Liver (tissue), 9 donors: ENCODE results near the gene NCS1. TPM values are rescaled to one million over a fixed set of nuclear protein-coding genes. Genes with fewer than 3 reads are reported as not detected.

ENCODE experiments used
- DNase-seq: peaks from one replicate; pipeline ENCODE4 v3.0.0-alpha.2; 2017; ENCODE audit warnings: low spot score
- H3K27ac ChIP-seq, 2 donors: one replicate each; pipeline ENCODE4 v1.7.0; 2013; ENCODE audit warnings: inconsistent platforms in 2 of 2, low read length in 2 of 2, control low read depth in 1 of 2, low read depth in 1 of 2, mild to moderate bottlenecking in 1 of 2
- H3K27me3 ChIP-seq, 4 donors: one replicate each; pipeline versions ENCODE4 v1.6.1 to v1.7.0; 2013; ENCODE audit warnings: low read length in 3 of 4, inconsistent platforms in 1 of 4, mild to moderate bottlenecking in 1 of 4, moderate library complexity in 1 of 4; ENCODE audit not compliant: control insufficient read depth in 4 of 4, insufficient read depth in 4 of 4
- H3K36me3 ChIP-seq, 4 donors: one replicate each; pipeline versions ENCODE4 v1.6.1 to v1.7.0; 2013; ENCODE audit warnings: low read length in 3 of 4, mild to moderate bottlenecking in 3 of 4, low read depth in 1 of 4, moderate library complexity in 1 of 4; ENCODE audit not compliant: control insufficient read depth in 4 of 4, insufficient read depth in 3 of 4
- H3K4me1 ChIP-seq, 4 donors: one replicate each; pipeline versions ENCODE4 v1.6.1 to v1.7.0; 2013; ENCODE audit warnings: low read length in 3 of 4, mild to moderate bottlenecking in 3 of 4, moderate library complexity in 1 of 4; ENCODE audit not compliant: control insufficient read depth in 4 of 4, insufficient read depth in 4 of 4
- H3K4me3 ChIP-seq, 3 donors: one replicate each; pipeline versions ENCODE4 v1.6.1 to v1.7.0; 2013; ENCODE audit warnings: low read length in 3 of 3, control low read depth in 1 of 3, low read depth in 1 of 3, mild to moderate bottlenecking in 1 of 3
- H3K9ac ChIP-seq, 2 donors: one replicate each; pipeline ENCODE4 v1.7.0; 2013; ENCODE audit warnings: low read length in 2 of 2, mild to moderate bottlenecking in 2 of 2, moderate library complexity in 2 of 2, control low read depth in 1 of 2, low read depth in 1 of 2
- H3K9me3 ChIP-seq, 4 donors: one replicate each; pipeline versions ENCODE4 v1.6.1 to v1.7.0; 2013; ENCODE audit warnings: low read length in 3 of 4; ENCODE audit not compliant: control insufficient read depth in 4 of 4
- ATF3 ChIP-seq: IDR thresholded peaks from 2 replicates; pipeline ENCODE4 v1.6.1; 2016; ENCODE audit warnings: antibody characterized with exemption
- CTCF ChIP-seq: fragments of 150-350 bp; IDR thresholded peaks from 2 replicates; pipeline ENCODE4 v1.5.1; 2017; ENCODE audit warnings: improper control_type of control experiment, low read depth, low read length; ENCODE audit not compliant: missing input control
- FOXA1 ChIP-seq: IDR thresholded peaks from 2 replicates; pipeline ENCODE4 v1.6.1; 2016; ENCODE audit warnings: antibody characterized with exemption
- FOXA2 ChIP-seq: IDR thresholded peaks from 2 replicates; pipeline ENCODE4 v1.6.1; 2016; ENCODE audit warnings: antibody characterized with exemption
- GABPA ChIP-seq, 2 donors: IDR thresholded peaks in 1 of 2; conservative IDR thresholded peaks in 1 of 2; 2 replicates each; pipeline ENCODE4 v1.6.1; 2016; ENCODE audit warnings: antibody characterized with exemption in 2 of 2, mild to moderate bottlenecking in 1 of 2, moderate library complexity in 1 of 2
- HNF4A ChIP-seq, 2 donors: conservative IDR thresholded peaks; 2 replicates each; pipeline ENCODE4 v1.6.1; 2016; ENCODE audit warnings: antibody characterized with exemption in 2 of 2, mild to moderate bottlenecking in 2 of 2
- JUND ChIP-seq, 2 donors: IDR thresholded peaks; 2 replicates each; pipeline ENCODE4 v1.6.1; 2016; ENCODE audit warnings: antibody characterized with exemption in 2 of 2
- RAD21 ChIP-seq, 2 donors: IDR thresholded peaks; 2 replicates each; pipeline ENCODE4 v1.6.1; 2016; ENCODE audit warnings: antibody characterized with exemption in 2 of 2, mild to moderate bottlenecking in 2 of 2
- REST ChIP-seq: IDR thresholded peaks from 2 replicates; pipeline ENCODE4 v1.6.1; 2016; ENCODE audit warnings: antibody characterized with exemption, mild to moderate bottlenecking
- RXRA ChIP-seq, 2 donors: IDR thresholded peaks; 2 replicates each; pipeline ENCODE4 v1.6.1; 2017 to 2018; ENCODE audit warnings: antibody characterized with exemption in 2 of 2, mild to moderate bottlenecking in 1 of 2
- SP1 ChIP-seq: IDR thresholded peaks from 2 replicates; pipeline ENCODE4 v1.6.1; 2018; ENCODE audit warnings: antibody characterized with exemption, mild to moderate bottlenecking
- TAF1 ChIP-seq: conservative IDR thresholded peaks from 2 replicates; pipeline ENCODE4 v1.6.1; 2016; ENCODE audit warnings: antibody characterized with exemption, mild to moderate bottlenecking
- YY1 ChIP-seq: IDR thresholded peaks from 2 replicates; pipeline ENCODE4 v1.6.1; 2016; ENCODE audit warnings: antibody characterized with exemption, mild to moderate bottlenecking
- ZBTB33 ChIP-seq: IDR thresholded peaks from 2 replicates; pipeline ENCODE4 v1.6.1; 2016; ENCODE audit warnings: antibody characterized with exemption
- WGBS: extraction: QIAGEN DNeasy Blood & Tissue Kit; methylation state at CpG from one replicate; pipeline ENCODE4 v1.1.7; 2013; 5-methylcytosine and 5-hydroxymethylcytosine counted together
- polyA plus RNA-seq, 2 donors: library from polyadenylated mRNA; stranded (reverse) in 1 of 2; unstranded in 1 of 2; fragments of 200-250 nt in 1 of 2; fragments of >200 nt in 1 of 2; fragmentation: Nextera tagmentation in 1 of 2; extraction: Ambion mirVana in 1 of 2; gene quantifications; one replicate each; pipeline versions ENCODE4 v1.2.1 to v1.2.3, GENCODE V29; 2013 to 2015
- total RNA-seq, 2 donors: library from RNA; depleted of rRNA; stranded (reverse); fragments of >200 nt; gene quantifications; one replicate each; pipeline ENCODE4 v1.2.3, GENCODE V29; 2014
- donor health status: healthy.
- donor health status: healthy.
- donor health status: healthy.
- donor health status: healthy.
- donor health status: healthy.

NCS1 gene
- total and polyA plus RNA-seq, 4 donors, result 0.35 to 2.5 (median 1.2) TPM

GRCh38 chr9:130237763-130238524 is 65.7 kb downstream of the NCS1 start:
- H3K27ac ChIP-seq, result no peak overlapping the region
- no peaks in the 10 kb centered on the region for H3K9me3 ChIP-seq
- H3K4me3 ChIP-seq, result no peak overlapping the region
- no peaks in the 10 kb centered on the region for H3K27me3 ChIP-seq
- H3K36me3 ChIP-seq, result no peaks in the 10 kb centered on the region
- no peak overlapping the region for H3K9ac ChIP-seq
- peaks cover 4 to 20% (median 12%) of the 10 kb centered on the region in 4 donors for H3K4me1 ChIP-seq
- TF ChIP-seq JUND (IDR thresholded peaks at IDR 0.05), result no peak
- no peak for TF ChIP-seq SP1
- no peak for TF ChIP-seq GABPA (IDR thresholded peaks at IDR 0.05 in 1 of 2, conservative IDR thresholded peaks at IDR 0.05 in 1 of 2)
- TF ChIP-seq HNF4A (conservative IDR thresholded peaks at IDR 0.05), result no peak
- TF ChIP-seq RAD21 (IDR thresholded peaks at IDR 0.05), result no peak
- no peak for TF ChIP-seq RXRA (IDR thresholded peaks at IDR 0.05)
- no peak for TF ChIP-seq CTCF
- no peak for TF ChIP-seq REST
- TF ChIP-seq ATF3, result no peak
- no peak for TF ChIP-seq ZBTB33
- no peak for TF ChIP-seq FOXA1
- TF ChIP-seq FOXA2, result no peak
- no peak for TF ChIP-seq YY1
- DNase-seq, result no peak
- WGBS, result 90% methylated on average over 17 of the region's 17 CpGs

- H3K27ac ChIP-seq, result no peak overlapping the region
- H3K4me1 ChIP-seq, result peaks cover 6 to 25% (median 16%) of the 10 kb centered on the region in 4 donors
- WGBS, result 91% methylated on average over 3 of the region's 3 CpGs
- H3K27me3 ChIP-seq, result no peaks in the 10 kb centered on the region
- no peak overlapping the region for H3K4me3 ChIP-seq
- no peak overlapping the region for H3K9ac ChIP-seq
- no peak for TF ChIP-seq RAD21 (IDR thresholded peaks at IDR 0.05)
- TF ChIP-seq TAF1, result no peak
- no peak for TF ChIP-seq JUND (IDR thresholded peaks at IDR 0.05)
- TF ChIP-seq FOXA1, result no peak
- no peak for TF ChIP-seq ZBTB33
- H3K36me3 ChIP-seq, result no peaks in the 10 kb centered on the region
- no peak for DNase-seq
- no peaks in the 10 kb centered on the region for H3K9me3 ChIP-seq
Measured at GRCh38 chr9:130239363-130239695, 67.1 kb downstream of the NCS1 start.
